Measurements from ENCODE around the gene SLC25A38. TPM values are rescaled to one million over a fixed set of nuclear protein-coding genes. Genes with fewer than 3 reads are reported as not detected.

The SLC25A38 gene
- total RNA-seq, 1 donor from 2014 or later, result 21.0 TPM

DNA sequence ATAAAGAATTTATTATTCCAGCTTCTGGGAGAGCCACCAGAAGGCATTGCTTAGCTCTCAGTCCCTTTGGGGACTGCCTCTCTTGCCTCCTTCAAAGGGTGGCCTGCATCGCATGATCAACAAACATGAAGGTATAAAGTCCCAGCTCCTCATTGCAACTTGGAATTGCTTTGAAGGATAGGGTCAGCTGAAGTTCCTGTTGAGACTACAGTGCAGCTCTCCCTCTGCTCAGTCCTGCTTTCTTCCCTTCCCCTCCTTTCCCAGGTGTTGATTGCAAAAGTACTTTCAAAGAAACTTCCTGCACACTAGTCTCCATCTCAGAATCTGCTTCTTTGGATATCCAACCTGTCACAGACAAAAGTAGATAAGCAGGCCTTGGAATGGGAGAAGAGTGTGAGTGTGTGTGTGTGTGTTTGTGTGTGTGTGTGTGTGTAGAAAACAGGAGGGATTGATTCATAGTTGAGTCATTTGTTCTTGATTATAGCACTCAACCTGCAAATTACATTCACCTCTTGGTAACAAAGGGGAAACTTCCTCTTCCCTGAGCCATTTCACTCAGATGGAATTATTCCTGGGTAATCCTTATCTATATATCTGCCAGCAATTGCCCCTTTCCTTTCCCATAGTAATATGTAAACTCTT is 40.0 kb upstream of the SLC25A38 start:
- DNase-seq, result no peak
- Histone ChIP-seq H3K9me3 (replicated peaks) (no peaks in the 10 kb centered on the region), H3K4me3 (no peak overlapping the region), H3K4me1 (no peaks in the 10 kb centered on the region), H3K36me3 (no peaks in the 10 kb centered on the region), H3K27me3 (ENCODE audit: low read depth) (peaks cover 24% of the 10 kb centered on the region), H3K27ac (replicated peaks) (no peak overlapping the region)
- TF ChIP-seq, protein P1, sequence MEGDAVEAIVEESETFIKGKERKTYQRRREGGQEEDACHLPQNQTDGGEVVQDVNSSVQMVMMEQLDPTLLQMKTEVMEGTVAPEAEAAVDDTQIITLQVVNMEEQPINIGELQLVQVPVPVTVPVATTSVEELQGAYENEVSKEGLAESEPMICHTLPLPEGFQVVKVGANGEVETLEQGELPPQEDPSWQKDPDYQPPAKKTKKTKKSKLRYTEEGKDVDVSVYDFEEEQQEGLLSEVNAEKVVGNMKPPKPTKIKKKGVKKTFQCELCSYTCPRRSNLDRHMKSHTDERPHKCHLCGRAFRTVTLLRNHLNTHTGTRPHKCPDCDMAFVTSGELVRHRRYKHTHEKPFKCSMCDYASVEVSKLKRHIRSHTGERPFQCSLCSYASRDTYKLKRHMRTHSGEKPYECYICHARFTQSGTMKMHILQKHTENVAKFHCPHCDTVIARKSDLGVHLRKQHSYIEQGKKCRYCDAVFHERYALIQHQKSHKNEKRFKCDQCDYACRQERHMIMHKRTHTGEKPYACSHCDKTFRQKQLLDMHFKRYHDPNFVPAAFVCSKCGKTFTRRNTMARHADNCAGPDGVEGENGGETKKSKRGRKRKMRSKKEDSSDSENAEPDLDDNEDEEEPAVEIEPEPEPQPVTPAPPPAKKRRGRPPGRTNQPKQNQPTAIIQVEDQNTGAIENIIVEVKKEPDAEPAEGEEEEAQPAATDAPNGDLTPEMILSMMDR (IDR thresholded peaks at IDR 0.05; ENCODE audit: borderline replicate concordance), result no peak
- intact Hi-C loops (cut with micrococcal nuclease), result no loop called here

DNA sequence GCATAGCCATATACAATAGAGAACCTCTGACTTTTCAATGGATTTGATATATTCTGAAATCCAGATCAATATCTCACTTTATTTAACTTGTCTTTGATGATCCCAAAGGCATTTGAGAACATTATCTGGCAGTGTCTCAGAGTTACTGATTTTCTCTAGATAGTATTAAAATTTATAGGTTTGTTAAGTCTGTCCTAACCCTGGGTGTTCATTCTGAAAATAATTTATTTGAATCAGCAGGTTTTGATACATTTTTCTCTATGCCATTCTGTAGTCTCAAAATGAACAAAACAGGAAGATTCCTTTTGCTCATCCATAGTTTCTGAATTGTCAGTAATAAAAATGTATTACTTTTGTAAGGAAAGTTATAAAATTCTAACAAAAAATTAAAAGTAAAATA is 39.4 kb upstream of the SLC25A38 start:
- H3K9me3 ChIP-seq (replicated peaks), result no peaks in the 10 kb centered on the region
- no peak overlapping the region for H3K4me3 ChIP-seq
- intact Hi-C loops (cut with micrococcal nuclease), result no loop called here
- no peaks in the 10 kb centered on the region for H3K4me1 ChIP-seq
- TF ChIP-seq, protein P1 (IDR thresholded peaks at IDR 0.05; ENCODE audit: borderline replicate concordance), result no peak
- H3K36me3 ChIP-seq, result no peaks in the 10 kb centered on the region
- H3K27me3 ChIP-seq (ENCODE audit: low read depth), result peaks cover 24% of the 10 kb centered on the region
- H3K27ac ChIP-seq (replicated peaks), result no peak overlapping the region
- no peak for DNase-seq

DNA sequence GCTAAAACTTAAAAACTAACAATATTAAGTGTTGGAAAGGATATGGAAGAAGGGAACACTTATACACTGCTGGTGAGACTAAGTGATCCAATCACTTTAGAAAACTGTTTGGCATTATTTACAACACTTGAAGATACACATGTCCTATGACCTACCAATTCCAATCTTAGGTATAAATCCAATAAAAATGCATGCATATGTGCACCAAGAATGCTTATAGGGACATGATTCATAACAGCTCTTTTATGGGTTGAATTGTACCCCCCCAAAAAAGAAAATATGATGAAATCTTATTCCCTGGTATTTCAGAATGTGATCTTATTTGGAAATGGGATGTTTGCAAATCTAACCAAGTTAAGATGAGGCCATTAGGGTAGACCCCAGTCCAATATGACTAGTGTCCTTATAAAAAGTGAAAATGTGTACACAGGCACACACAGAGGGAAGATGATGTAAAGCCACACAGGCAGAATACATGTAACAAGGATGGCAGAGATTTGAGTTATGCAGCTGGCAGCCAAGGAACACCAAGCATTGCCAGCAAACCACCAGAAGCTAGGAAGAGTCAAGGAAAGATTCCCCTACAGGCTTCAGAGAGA is 38.3 kb upstream of the SLC25A38 start:
- Histone ChIP-seq H3K4me1 (no peaks in the 10 kb centered on the region), H3K9me3 (replicated peaks) (no peaks in the 10 kb centered on the region), H3K27ac (replicated peaks) (no peak overlapping the region), H3K36me3 (no peaks in the 10 kb centered on the region), H3K27me3 (ENCODE audit: low read depth) (peaks cover 23% of the 10 kb centered on the region), H3K4me3 (no peak overlapping the region)
- no peak for DNase-seq
- TF ChIP-seq, protein P1 (IDR thresholded peaks at IDR 0.05; ENCODE audit: borderline replicate concordance), result no peak
- intact Hi-C loops (cut with micrococcal nuclease), result no loop called here

GRCh38 chr3:39346785-39347585 is 36.2 kb upstream of the SLC25A38 start:
- H3K27ac ChIP-seq (replicated peaks), result no peak overlapping the region
- no peak for DNase-seq
- H3K9me3 ChIP-seq (replicated peaks), result no peaks in the 10 kb centered on the region
- no peak overlapping the region for H3K4me3 ChIP-seq
- TF ChIP-seq, protein P1 (IDR thresholded peaks at IDR 0.05; ENCODE audit: borderline replicate concordance), result no peak
- peaks cover 10% of the 10 kb centered on the region for H3K27me3 ChIP-seq (ENCODE audit: low read depth)
- intact Hi-C loops (cut with micrococcal nuclease), result no loop called here
- no peaks in the 10 kb centered on the region for H3K4me1 ChIP-seq
- no peaks in the 10 kb centered on the region for H3K36me3 ChIP-seq

- intact Hi-C loops (cut with micrococcal nuclease), result no loop called here
- Histone ChIP-seq H3K27me3 (ENCODE audit: low read depth) (peaks cover 10% of the 10 kb centered on the region), H3K9me3 (replicated peaks) (no peaks in the 10 kb centered on the region), H3K27ac (replicated peaks) (no peak overlapping the region), H3K4me3 (no peak overlapping the region), H3K4me1 (no peaks in the 10 kb centered on the region), H3K36me3 (no peaks in the 10 kb centered on the region)
- TF ChIP-seq, protein P1 (IDR thresholded peaks at IDR 0.05; ENCODE audit: borderline replicate concordance), result no peak
- DNase-seq, result no peak
These were observed 35.6 kb upstream of the SLC25A38 start for GRCh38 chr3:39347586-39347876.
